Ascending aorta (tissue), 2 donors: ENCODE data around the gene CSNK2A2. TPM values are rescaled to one million over a fixed set of nuclear protein-coding genes. Genes with fewer than 3 reads are reported as not detected.

Experiments used
- DNase-seq, 2 donors: peaks; one replicate each; pipeline ENCODE4 v3.0.0-alpha.2; 2019; ENCODE audit warnings: low spot score in 2 of 2
- H3K27ac ChIP-seq, 2 donors: fragments of 200-600 bp; sonication (generic); one replicate each; pipeline ENCODE4 v1.5.1; 2016 to 2017; ENCODE audit warnings: mild to moderate bottlenecking in 1 of 2
- H3K27me3 ChIP-seq: fragments of 200-600 bp; sonication (generic); one replicate; pipeline ENCODE4 v1.5.1; 2017
- H3K36me3 ChIP-seq, 2 donors: fragments of 200-600 bp; sonication (generic); one replicate each; pipeline ENCODE4 v1.5.1; 2016
- H3K4me1 ChIP-seq, 2 donors: fragments of 200-600 bp; sonication (generic); one replicate each; pipeline ENCODE4 v1.5.1; 2016 to 2017; ENCODE audit warnings: mild to moderate bottlenecking in 1 of 2
- H3K4me3 ChIP-seq, 2 donors: fragments of 200-600 bp; sonication (generic); one replicate each; pipeline ENCODE4 v1.5.1; 2016 to 2017; ENCODE audit warnings: mild to moderate bottlenecking in 1 of 2
- H3K9me3 ChIP-seq, 2 donors: fragments of 200-600 bp; sonication (generic); one replicate each; pipeline ENCODE4 v1.5.1; 2016
- CTCF ChIP-seq, 3 experiments: fragments of 200-600 bp in 2 of 3; fragments of 450-650 bp in 1 of 3; sonication (generic) in 2 of 3; IDR thresholded peaks; one replicate each; pipeline ENCODE4 v1.5.1; 2016 to 2019; ENCODE audit warnings: antibody characterized with exemption in 3 of 3, mild to moderate bottlenecking in 1 of 3, moderate library complexity in 1 of 3
- intact Hi-C: fragments of 100-400 bp; cut with DNase I; formaldehyde crosslinking; loops from one replicate; pipeline ENCODE4 v1.15.1; 2023
- total RNA-seq: library from RNA; depleted of rRNA; stranded (reverse); fragments of >200 nt; gene quantifications from one replicate; pipeline ENCODE4 v1.1.0, GENCODE V29; 2016

The CSNK2A2 gene
- total RNA-seq, 1 donor from 2014 or later = 14.5 TPM

GRCh38 chr16:58211245-58211644 is 13.3 kb upstream of the CSNK2A2 start:
- Histone ChIP-seq H3K4me1 (no peaks in the 10 kb centered on the region), H3K27ac (no peak overlapping the region), H3K9me3 (no peaks in the 10 kb centered on the region), H3K36me3 (no peaks in the 10 kb centered on the region), H3K4me3 (no peak overlapping the region), H3K27me3 (no peaks in the 10 kb centered on the region)
- TF ChIP-seq CTCF (IDR thresholded peaks at IDR 0.05) = no peak
- intact Hi-C loops = no loop called here
- DNase-seq = no peak

GRCh38 chr16:58205276-58206036 is 7.5 kb upstream of the CSNK2A2 start:
- intact Hi-C loops = no loop called here
- H3K4me3 ChIP-seq = no peak overlapping the region
- H3K27ac ChIP-seq = no peak overlapping the region
- no peaks in the 10 kb centered on the region for H3K9me3 ChIP-seq
- H3K4me1 ChIP-seq = no peaks in the 10 kb centered on the region
- TF ChIP-seq CTCF (IDR thresholded peaks at IDR 0.05) = no peak
- no peaks in the 10 kb centered on the region for H3K36me3 ChIP-seq
- no peaks in the 10 kb centered on the region for H3K27me3 ChIP-seq
- no peak for DNase-seq

GRCh38 chr16:58201163-58201562 is 3.3 kb upstream of the CSNK2A2 start:
- Histone ChIP-seq H3K36me3 (peaks cover 0 to 1% of the 10 kb centered on the region in 2 donors), H3K9me3 (no peaks in the 10 kb centered on the region), H3K4me1 (peaks cover 6% of the 10 kb centered on the region in 2 donors), H3K27ac (no peak overlapping the region), H3K27me3 (no peaks in the 10 kb centered on the region), H3K4me3 (no peak overlapping the region)
- intact Hi-C loops = no loop called here
- TF ChIP-seq CTCF (IDR thresholded peaks at IDR 0.05) = no peak
- DNase-seq = no peak

GRCh38 chr16:58200004-58200797 is 2.3 kb upstream of the CSNK2A2 start:
- DNase-seq = no peak
- no peak for TF ChIP-seq CTCF (IDR thresholded peaks at IDR 0.05)
- H3K4me1 ChIP-seq = peaks cover 6% of the 10 kb centered on the region in 2 donors
- intact Hi-C loops = no loop called here
- H3K9me3 ChIP-seq = no peaks in the 10 kb centered on the region
- H3K4me3 ChIP-seq = no peak overlapping the region
- H3K27me3 ChIP-seq = no peaks in the 10 kb centered on the region
- H3K27ac ChIP-seq = no peak overlapping the region
- peaks cover 0 to 8% of the 10 kb centered on the region in 2 donors for H3K36me3 ChIP-seq

- H3K36me3 ChIP-seq = peaks cover 7 to 19% of the 10 kb centered on the region in 2 donors
- no peaks in the 10 kb centered on the region for H3K9me3 ChIP-seq
- TF ChIP-seq CTCF (IDR thresholded peaks at IDR 0.05) = no peak
- H3K4me1 ChIP-seq = peaks cover 6% of the 10 kb centered on the region in 2 donors
- no peak overlapping the region for H3K4me3 ChIP-seq
- no peak overlapping the region for H3K27ac ChIP-seq
- H3K27me3 ChIP-seq = no peaks in the 10 kb centered on the region
- intact Hi-C loops = loop anchor here (2.0 to 5.0 kb wide), 2 partner anchors 72 to 174 kb away; partner anchors contain the start of genes CFAP20 and MMP15
- no peak for DNase-seq
Measured at GRCh38 chr16:58198803-58199411, 1.0 kb upstream of the CSNK2A2 start.
